Spleen (tissue), 11 donors: ENCODE results near the gene ANKRD31. TPM values are rescaled to one million over a fixed set of nuclear protein-coding genes. Genes with fewer than 3 reads are reported as not detected.

ENCODE experiments used
- DNase-seq: peaks from one replicate; pipeline ENCODE4 v3.0.0-alpha.2; 2020
- H3K27ac ChIP-seq, 8 donors: fragments of 200-600 bp; sonication (generic) in 7 of 8; 1 replicate in 4 of 8; 2 replicates in 4 of 8; pipeline versions ENCODE4 v1.5.0 to v1.8.0; 2016 to 2021; ENCODE audit warnings: inconsistent platforms in 4 of 8, mild to moderate bottlenecking in 4 of 8, moderate library complexity in 1 of 8
- H3K27me3 ChIP-seq, 7 donors: fragments of 200-600 bp; sonication (generic) in 6 of 7; replicated peaks in 1 of 7; 1 replicate in 4 of 7; 2 replicates in 3 of 7; pipeline versions ENCODE4 v1.5.0 to v1.8.0; 2016 to 2021; ENCODE audit warnings: inconsistent platforms in 3 of 7, mild to moderate bottlenecking in 1 of 7
- H3K36me3 ChIP-seq, 6 donors: fragments of 200-600 bp; sonication (generic) in 5 of 6; 1 replicate in 4 of 6; 2 replicates in 2 of 6; pipeline versions ENCODE4 v1.5.0 to v1.8.0; 2016 to 2021; ENCODE audit warnings: inconsistent platforms in 2 of 6
- H3K4me1 ChIP-seq, 6 donors: fragments of 200-600 bp; sonication (generic) in 5 of 6; 1 replicate in 3 of 6; 2 replicates in 3 of 6; pipeline versions ENCODE4 v1.5.0 to v1.8.0; 2016 to 2021; ENCODE audit warnings: inconsistent platforms in 3 of 6
- H3K4me3 ChIP-seq, 8 donors: fragments of 200-600 bp; sonication (generic) in 7 of 8; 1 replicate in 4 of 8; 2 replicates in 4 of 8; pipeline versions ENCODE4 v1.5.0 to v1.8.0; 2016 to 2021; ENCODE audit warnings: inconsistent platforms in 4 of 8, mild to moderate bottlenecking in 4 of 8, moderate library complexity in 2 of 8
- H3K9me3 ChIP-seq, 8 donors: fragments of 200-600 bp; sonication (generic) in 7 of 8; 1 replicate in 4 of 8; 2 replicates in 4 of 8; pipeline versions ENCODE4 v1.5.0 to v1.8.0; 2016 to 2021; ENCODE audit warnings: inconsistent platforms in 4 of 8
- CTCF ChIP-seq, 11 experiments: fragments of 200-600 bp in 7 of 11; fragments of 450-650 bp in 4 of 11; sonication (generic) in 4 of 11; IDR thresholded peaks in 8 of 11; conservative IDR thresholded peaks in 3 of 11; 1 replicate in 7 of 11; 2 replicates in 4 of 11; pipeline versions ENCODE4 v1.4.0 to v1.8.0; 2016 to 2021; ENCODE audit warnings: antibody characterized with exemption in 11 of 11, inconsistent platforms in 4 of 11, mild to moderate bottlenecking in 1 of 11
- POLR2A ChIP-seq, 3 donors: fragments of 450-650 bp; IDR thresholded peaks; one replicate each; pipeline ENCODE4 v1.5.1; 2017; ENCODE audit warnings: antibody characterized with exemption in 3 of 3, mild to moderate bottlenecking in 1 of 3
- POLR2AphosphoS5 ChIP-seq, 3 donors: sonication (generic); formaldehyde crosslinking; IDR thresholded peaks; one replicate each; pipeline ENCODE4 v1.5.1; 2017; ENCODE audit warnings: antibody characterized with exemption in 3 of 3
- WGBS, 5 donors: extraction: QIAGEN DNeasy Blood & Tissue Kit in 3 of 5; methylation state at CpG; one replicate each; pipeline versions ENCODE4 v1.1.5 to v1.1.7; 2013 to 2018; 5-methylcytosine and 5-hydroxymethylcytosine counted together
- intact Hi-C: fragments of 100-400 bp; cut with DNase I; formaldehyde crosslinking; loops from one replicate; pipeline ENCODE4 v1.15.0; 2023; ENCODE audit warnings: low total_unique reads
- polyA plus RNA-seq, 3 donors: library from polyadenylated mRNA; stranded (reverse); fragments of 200-250 nt; gene quantifications; one replicate each; pipeline ENCODE4 v1.2.1, GENCODE V29; 2013
- total RNA-seq, 7 donors: library from RNA; depleted of rRNA in 3 of 7; stranded (reverse); fragments of >200 nt in 3 of 7; fragmentation: NEBNext Ultra II Directional in 4 of 7; extraction: Animal tissue kit (Norgen Biotek cat#: 25700) in 4 of 7; gene quantifications; one replicate each; pipeline versions ENCODE4 v1.1.0 to v1.2.1, GENCODE V29; 2016 to 2021
- donor health status: healthy with polysubstance abuse.
- donor health status: DM: no; HTN: no; CAD: no; lungs with moderate emphysema.
- donor health status: DM: no; HTN: no; CAD: no.
- donor health status: Bipolar disorder and iron deficiency.
- donor health status: healthy.
- donor health status: DM: no; HTN: no; CAD: no.
- donor health status: DM: yes; HTN: yes; CAD: no.

ANKRD31 gene
- total and polyA plus RNA-seq, 10 donors, result 0.03 to 0.51 (median 0.22) TPM

- no peaks in the 10 kb centered on the region for H3K36me3 ChIP-seq
- no peak overlapping the region for H3K27ac ChIP-seq
- H3K9me3 ChIP-seq, result no peaks in the 10 kb centered on the region
- no peak for DNase-seq
- H3K27me3 ChIP-seq, result no peaks in the 10 kb centered on the region
- 87 to 94% (median 90%) methylated on average over 4 of the region's 4 CpGs for WGBS, 5 donors
- H3K4me1 ChIP-seq, result no peaks in the 10 kb centered on the region
- intact Hi-C loops, result no loop called here
- no peak for TF ChIP-seq POLR2AphosphoS5 (IDR thresholded peaks at IDR 0.05)
- TF ChIP-seq POLR2A (IDR thresholded peaks at IDR 0.05), result no peak
- no peak for TF ChIP-seq CTCF (IDR thresholded peaks at IDR 0.05 in 8 of 11, conservative IDR thresholded peaks at IDR 0.05 in 3 of 11)
- H3K4me3 ChIP-seq, result no peak overlapping the region
Measured at GRCh38 chr5:75281716-75282465, 45.2 kb upstream of the ANKRD31 start.

- WGBS, 5 donors, result 63 to 80% (median 75%) methylated on average over 1 of the region's 1 CpG
- no peak for DNase-seq
- H3K36me3 ChIP-seq, result no peaks in the 10 kb centered on the region
- no peaks in the 10 kb centered on the region for H3K4me1 ChIP-seq
- intact Hi-C loops, result no loop called here
- no peak overlapping the region for H3K4me3 ChIP-seq
- no peaks in the 10 kb centered on the region for H3K9me3 ChIP-seq
- no peak for TF ChIP-seq POLR2A (IDR thresholded peaks at IDR 0.05)
- H3K27ac ChIP-seq, result no peak overlapping the region
- no peaks in the 10 kb centered on the region for H3K27me3 ChIP-seq
Measured at GRCh38 chr5:75279321-75279720, 42.6 kb upstream of the ANKRD31 start.

GRCh38 chr5:75277463-75277862 is 40.8 kb upstream of the ANKRD31 start:
- 87 to 95% (median 91%) methylated on average over 4 of the region's 4 CpGs for WGBS, 5 donors
- intact Hi-C loops, result no loop called here
- H3K4me1 ChIP-seq, result no peaks in the 10 kb centered on the region
- H3K27ac ChIP-seq, result no peak overlapping the region
- no peak for DNase-seq
- H3K36me3 ChIP-seq, result no peaks in the 10 kb centered on the region
- no peak overlapping the region for H3K4me3 ChIP-seq
- no peaks in the 10 kb centered on the region for H3K27me3 ChIP-seq
- TF ChIP-seq POLR2A (IDR thresholded peaks at IDR 0.05) (no peak), POLR2AphosphoS5 (IDR thresholded peaks at IDR 0.05) (no peak), CTCF (IDR thresholded peaks at IDR 0.05 in 8 of 11, conservative IDR thresholded peaks at IDR 0.05 in 3 of 11) (no peak)
- H3K9me3 ChIP-seq, result peaks cover 0 to 8% (median 0%) of the 10 kb centered on the region in 8 donors

GRCh38 chr5:75275756-75276155 is 39.1 kb upstream of the ANKRD31 start:
- intact Hi-C loops, result no loop called here
- Histone ChIP-seq H3K4me3 (no peak overlapping the region), H3K27ac (no peak overlapping the region), H3K9me3 (peaks cover 0 to 8% (median 0%) of the 10 kb centered on the region in 8 donors), H3K4me1 (no peaks in the 10 kb centered on the region), H3K27me3 (no peaks in the 10 kb centered on the region), H3K36me3 (no peaks in the 10 kb centered on the region)
- WGBS, 5 donors, result 68 to 86% (median 71%) methylated on average over 3 of the region's 3 CpGs
- no peak for DNase-seq
- TF ChIP-seq POLR2AphosphoS5 (IDR thresholded peaks at IDR 0.05) (no peak), POLR2A (IDR thresholded peaks at IDR 0.05) (no peak), CTCF (IDR thresholded peaks at IDR 0.05 in 8 of 11, conservative IDR thresholded peaks at IDR 0.05 in 3 of 11) (no peak)
